Heart left ventricle (tissue), 16 donors: Measurements from ENCODE around the gene BMPR1B. TPM values are rescaled to one million over a fixed set of nuclear protein-coding genes. Genes with fewer than 3 reads are reported as not detected.

Source experiments
- ATAC-seq, 4 donors: fragments of 200-7000 bp; cut with Tn5 transposase; one replicate each; pipeline ENCODE4 v1.9.1; 2020 to 2022; ENCODE audit warnings: moderate library complexity in 4 of 4, mild to moderate bottlenecking in 3 of 4, moderate number of reproducible peaks in 1 of 4
- DNase-seq, 5 donors: peaks; one replicate each; pipeline ENCODE4 v3.0.0-alpha.2; 2020
- H3K27ac ChIP-seq, 12 donors: fragments of 200-600 bp; sonication (generic) in 4 of 12; one replicate each; pipeline versions ENCODE4 v1.5.0 to v1.8.0; 2016 to 2022; ENCODE audit warnings: mild to moderate bottlenecking in 2 of 12
- H3K27me3 ChIP-seq, 9 donors: fragments of 200-600 bp; sonication (generic) in 2 of 9; one replicate each; pipeline versions ENCODE4 v1.5.1 to v1.8.0; 2016 to 2022; ENCODE audit warnings: mild to moderate bottlenecking in 3 of 9
- H3K36me3 ChIP-seq, 9 donors: fragments of 200-600 bp; sonication (generic) in 2 of 9; one replicate each; pipeline versions ENCODE4 v1.5.0 to v1.8.0; 2018 to 2022; ENCODE audit warnings: mild to moderate bottlenecking in 2 of 9
- H3K4me1 ChIP-seq, 12 donors: fragments of 200-600 bp; sonication (generic) in 4 of 12; one replicate each; pipeline versions ENCODE4 v1.5.0 to v1.8.0; 2016 to 2022; ENCODE audit warnings: mild to moderate bottlenecking in 3 of 12
- H3K4me3 ChIP-seq, 12 donors: fragments of 200-600 bp; sonication (generic) in 4 of 12; one replicate each; pipeline versions ENCODE4 v1.5.0 to v1.8.0; 2017 to 2022; ENCODE audit warnings: mild to moderate bottlenecking in 9 of 12, moderate library complexity in 4 of 12
- H3K9me3 ChIP-seq, 12 donors: fragments of 200-600 bp; sonication (generic) in 4 of 12; one replicate each; pipeline versions ENCODE4 v1.5.0 to v1.8.0; 2016 to 2022; ENCODE audit warnings: mild to moderate bottlenecking in 1 of 12
- CTCF ChIP-seq, 12 donors: fragments of 200-600 bp; sonication (generic) in 4 of 12; IDR thresholded peaks; one replicate each; pipeline versions ENCODE4 v1.5.0 to v1.8.0; 2018 to 2022; ENCODE audit warnings: antibody characterized with exemption in 12 of 12, mild to moderate bottlenecking in 5 of 12
- POLR2A ChIP-seq, 2 donors: fragments of 450-650 bp; IDR thresholded peaks; one replicate each; pipeline ENCODE4 v1.6.1; 2017; ENCODE audit warnings: antibody characterized with exemption in 2 of 2, mild to moderate bottlenecking in 2 of 2, moderate library complexity in 2 of 2
- WGBS, 4 donors: extraction: QIAGEN DNeasy Blood & Tissue Kit in 2 of 4; methylation state at CpG; one replicate each; pipeline versions ENCODE4 v1.1.5 to v1.1.7; 2013 to 2018; 5-methylcytosine and 5-hydroxymethylcytosine counted together
- intact Hi-C, 10 donors: fragments of 100-400 bp; cut with DNase I; formaldehyde crosslinking; loops; one replicate each; pipeline versions ENCODE4 v1.11.1 to v1.14.2; 2022
- polyA plus RNA-seq, 2 donors: library from polyadenylated mRNA; stranded (reverse); fragments of 200-250 nt; gene quantifications; one replicate each; pipeline ENCODE4 v1.2.3, GENCODE V29; 2013
- total RNA-seq, 9 donors: library from RNA; depleted of rRNA in 2 of 9; stranded (reverse); fragments of >200 nt in 2 of 9; fragmentation: NEBNext Ultra II Directional in 3 of 9; extraction: Animal tissue kit (Norgen Biotek cat#: 25700) in 3 of 9; gene quantifications; one replicate each; pipeline versions ENCODE4 v1.1.0 to v1.2.4, GENCODE V29; 2016 to 2023
- donor health status: ischemic (EF 13 %, LVEDD 7.1; RV severe dilation, severe dysfunction).
- donor health status: healthy with polysubstance abuse.
- donor health status: DM: no; HTN: yes; CAD: no.
- donor health status: DM: no; HTN: no; CAD: no.
- donor health status: ischemic (EF 25% LVEDD 6.9; RV normal size, moderate dysfunction).
- donor health status: ischemic (EF 25% LVEDD 5.7; RV mildly dilated, moderate dysfunction).
- donor health status: healthy.
- donor health status: DM: yes; HTN: yes; CAD: no.
- donor health status: ischemic (EF 35%, LVEDD 5.7; RV mildly dilated, moderate dysfunction).
- donor health status: nonischemic (EF 11% LVEDD 7.7; RV severe dilation, severe dysfunction).
- donor health status: DM: yes; HTN: yes; CAD: no.
- donor health status: PGD.
- donor health status: ischemic (EF 29% LVEDD 5.4; RV normal size, mild dysfunction).
- donor health status: nonischemic (EF 23%, LVEDD 6.1; RV moderate dilation, normal function).

BMPR1B gene
- total and polyA plus RNA-seq, 11 donors: 0.29 to 7.6 (median 3.8) TPM

- ATAC-seq (no peak), DNase-seq (no peak)
- intact Hi-C loops: no loop called here
- no peak for TF ChIP-seq CTCF (IDR thresholded peaks at IDR 0.05)
- TF ChIP-seq POLR2A (IDR thresholded peaks at IDR 0.05): no peak
- Histone ChIP-seq H3K27ac (no peak overlapping the region), H3K9me3 (peaks cover 0 to 10% (median 0%) of the 10 kb centered on the region in 12 donors), H3K4me3 (no peak overlapping the region), H3K27me3 (no peaks in the 10 kb centered on the region), H3K36me3 (no peaks in the 10 kb centered on the region), H3K4me1 (no peaks in the 10 kb centered on the region)
- 73 to 80% (median 76%) methylated on average over 3 of the region's 3 CpGs for WGBS, 4 donors
Observed at GRCh38 chr4:94848326-94848725, 90.6 kb downstream of the BMPR1B start.

- intact Hi-C loops: no loop called here
Observed at GRCh38 chr4:94849901-94850300, 92.1 kb downstream of the BMPR1B start.

GRCh38 chr4:94852616-94853015, 94.9 kb downstream of the BMPR1B start:
- no peak overlapping the region for H3K27ac ChIP-seq
- intact Hi-C loops: no loop called here
- TF ChIP-seq POLR2A (IDR thresholded peaks at IDR 0.05) (no peak), CTCF (IDR thresholded peaks at IDR 0.05) (no peak)
- no peaks in the 10 kb centered on the region for H3K9me3 ChIP-seq
- WGBS, 4 donors: 5 to 25% (median 15%) methylated on average over 1 of the region's 1 CpG
- DNase-seq (no peak), ATAC-seq (no peak)
- no peaks in the 10 kb centered on the region for H3K36me3 ChIP-seq
- no peaks in the 10 kb centered on the region for H3K27me3 ChIP-seq
- no peak overlapping the region for H3K4me3 ChIP-seq
- no peaks in the 10 kb centered on the region for H3K4me1 ChIP-seq

More at GRCh38 chr4:94849901-94850300, 92.1 kb downstream of the BMPR1B start:
- Histone ChIP-seq H3K9me3 (peaks cover 0 to 10% (median 0%) of the 10 kb centered on the region in 12 donors), H3K4me3 (no peak overlapping the region), H3K27me3 (no peaks in the 10 kb centered on the region), H3K4me1 (no peaks in the 10 kb centered on the region), H3K27ac (no peak overlapping the region), H3K36me3 (no peaks in the 10 kb centered on the region)
- no peak for DNase-seq
- WGBS, 4 donors: 82 to 96% (median 89%) methylated on average over 2 of the region's 2 CpGs
- TF ChIP-seq POLR2A (IDR thresholded peaks at IDR 0.05): no peak
- no peak for TF ChIP-seq CTCF (IDR thresholded peaks at IDR 0.05)
- no peak for ATAC-seq

GRCh38 chr4:94856030-94856429, 98.3 kb downstream of the BMPR1B start:
- no peak for ATAC-seq
- Histone ChIP-seq H3K4me1 (no peaks in the 10 kb centered on the region), H3K4me3 (no peak overlapping the region), H3K27ac (no peak overlapping the region), H3K9me3 (no peaks in the 10 kb centered on the region), H3K27me3 (no peaks in the 10 kb centered on the region), H3K36me3 (no peaks in the 10 kb centered on the region)
- 72 to 78% (median 76%) methylated on average over 3 of the region's 3 CpGs for WGBS, 4 donors
- no peak for DNase-seq
- no peak for TF ChIP-seq CTCF (IDR thresholded peaks at IDR 0.05)
- TF ChIP-seq POLR2A (IDR thresholded peaks at IDR 0.05): no peak
- intact Hi-C loops: no loop called here
